ENCODE measurements around the gene PACSIN2. TPM values are rescaled to one million over a fixed set of nuclear protein-coding genes. Genes with fewer than 3 reads are reported as not detected.

Gene PACSIN2
- total and polyA plus RNA-seq, 2 of the 13 experiments (the other 11 are each of a cell fraction or from before 2014, with no cell fraction given): 54.1 to 68.8 TPM

- TF ChIP-seq HOXA7 (CRISPR knock-in tag; IDR thresholded peaks at IDR 0.05) (no peak), ZNF652 (CRISPR knock-in tag; IDR thresholded peaks at IDR 0.05; ENCODE audit: borderline replicate concordance, low read depth) (no peak), ELF3 (CRISPR knock-in tag; IDR thresholded peaks at IDR 0.05) (no peak), NKX3-1 (CRISPR knock-in tag; IDR thresholded peaks at IDR 0.05) (no peak), KDM6A (CRISPR knock-in tag; IDR thresholded peaks at IDR 0.05; ENCODE audit: low read depth) (no peak)
- TF ChIP-seq, protein P1, sequence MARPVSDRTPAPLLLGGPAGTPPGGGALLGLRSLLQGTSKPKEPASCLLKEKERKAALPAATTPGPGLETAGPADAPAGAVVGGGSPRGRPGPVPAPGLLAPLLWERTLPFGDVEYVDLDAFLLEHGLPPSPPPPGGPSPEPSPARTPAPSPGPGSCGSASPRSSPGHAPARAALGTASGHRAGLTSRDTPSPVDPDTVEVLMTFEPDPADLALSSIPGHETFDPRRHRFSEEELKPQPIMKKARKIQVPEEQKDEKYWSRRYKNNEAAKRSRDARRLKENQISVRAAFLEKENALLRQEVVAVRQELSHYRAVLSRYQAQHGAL (CRISPR knock-in tag; IDR thresholded peaks at IDR 0.05; ENCODE audit: not compliant biosample characterization): no peak
- FAIRE-seq (no peak), ATAC-seq (no peak), DNase-seq (ENCODE audit: low spot score) (no peak)
- POLR2A ChIA-PET: no interaction called here
- H3K27me3 ChIP-seq (ENCODE audit: control insufficient read depth in 1 of 2, insufficient read depth in 2 of 2, low read length in 2 of 2): no peaks in the 10 kb centered on the region
- no peak overlapping the region for H2AFZ ChIP-seq (ENCODE audit: low read length)
- intact Hi-C loops (cut with micrococcal nuclease; ENCODE audit: unreplicated experiment): no loop called here
- CTCF ChIA-PET (ENCODE audit: low intra/inter-chr PET ratio, low total read pairs): no interaction called here
- in situ Hi-C loops (cut with HindIII; ENCODE audit: extremely low pct_ligation_motif_present, low pct_unique_long_range_greater_than_20kb): no loop called here
- H3K79me2 ChIP-seq (ENCODE audit: insufficient read depth, low read length): no peaks in the 10 kb centered on the region
- no peak overlapping the region for H3K4me3 ChIP-seq (replicated peaks in 1 of 3; ENCODE audit: insufficient read depth in 1 of 3, low read depth in 2 of 3, low read length in 3 of 3)
- H3K4me2 ChIP-seq (ENCODE audit: low read depth, low read length): no peak overlapping the region
- no peak overlapping the region for H3K27ac ChIP-seq (ENCODE audit: extremely low read length, insufficient read depth, low read length)
- BruUV-seq (replicated peaks): no TSS peak
- H3K9ac ChIP-seq (ENCODE audit: insufficient read depth, low read depth, low read length): no peak overlapping the region
- H3K4me1 ChIP-seq (ENCODE audit: insufficient read depth, low read length): no peaks in the 10 kb centered on the region
- H3K9me3 ChIP-seq (ENCODE audit: low read length): no peaks in the 10 kb centered on the region
- H4K20me1 ChIP-seq (ENCODE audit: insufficient read depth, low read length): no peaks in the 10 kb centered on the region
- WGBS (ENCODE audit: low lambda C conversion rate): 90% methylated on average over 14 of the region's 14 CpGs
- H3K36me3 ChIP-seq (replicated peaks in 1 of 2; ENCODE audit: control insufficient read depth in 1 of 2, insufficient read depth in 2 of 2, low read length in 2 of 2): peaks cover 56 to 92% of the 10 kb centered on the region in 2 experiments
Measured at GRCh38 chr22:42887523-42888507, 127.1 kb downstream of the PACSIN2 start.

DNA sequence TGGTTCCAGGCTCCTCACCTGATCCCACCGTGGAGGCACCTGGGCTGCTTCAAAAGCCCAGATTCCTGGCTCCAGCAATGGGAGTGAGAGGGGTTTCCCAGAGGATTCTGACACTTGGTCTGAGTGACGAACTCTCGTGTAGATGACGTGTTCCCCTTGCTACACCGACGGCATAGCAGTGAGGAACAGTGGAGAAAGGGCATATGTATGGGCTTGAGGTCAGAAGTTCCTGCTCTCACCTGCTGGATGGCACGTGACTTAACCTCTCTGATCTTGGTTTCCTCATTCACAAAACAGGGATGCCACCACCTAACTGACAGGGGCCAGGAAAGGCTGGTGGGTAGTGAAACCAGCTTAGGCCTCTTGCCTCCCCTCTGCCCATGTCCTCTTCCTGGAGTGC lies 127.8 kb downstream of the PACSIN2 start:
- POLR2A ChIA-PET: no interaction called here
- intact Hi-C loops (cut with micrococcal nuclease; ENCODE audit: unreplicated experiment): no loop called here
- Histone ChIP-seq H3K79me2 (ENCODE audit: insufficient read depth, low read length) (no peaks in the 10 kb centered on the region), H3K36me3 (replicated peaks in 1 of 2; ENCODE audit: control insufficient read depth in 1 of 2, insufficient read depth in 2 of 2, low read length in 2 of 2) (peaks cover 57 to 92% of the 10 kb centered on the region in 2 experiments), H3K9me3 (ENCODE audit: low read length) (no peaks in the 10 kb centered on the region), H3K9ac (ENCODE audit: insufficient read depth, low read depth, low read length) (no peak overlapping the region), H3K4me3 (replicated peaks in 1 of 3; ENCODE audit: insufficient read depth in 1 of 3, low read depth in 2 of 3, low read length in 3 of 3) (no peak overlapping the region), H3K4me1 (ENCODE audit: insufficient read depth, low read length) (no peaks in the 10 kb centered on the region), H3K27me3 (ENCODE audit: control insufficient read depth in 1 of 2, insufficient read depth in 2 of 2, low read length in 2 of 2) (no peaks in the 10 kb centered on the region), H3K4me2 (ENCODE audit: low read depth, low read length) (no peak overlapping the region), H4K20me1 (ENCODE audit: insufficient read depth, low read length) (no peaks in the 10 kb centered on the region), H2AFZ (ENCODE audit: low read length) (no peak overlapping the region), H3K27ac (ENCODE audit: extremely low read length, insufficient read depth, low read length) (no peak overlapping the region)
- WGBS (ENCODE audit: low lambda C conversion rate): 79% methylated on average over 6 of the region's 7 CpGs
- no TSS peak for BruUV-seq (replicated peaks)
- in situ Hi-C loops (cut with HindIII; ENCODE audit: extremely low pct_ligation_motif_present, low pct_unique_long_range_greater_than_20kb): no loop called here
- TF ChIP-seq, protein P2, sequence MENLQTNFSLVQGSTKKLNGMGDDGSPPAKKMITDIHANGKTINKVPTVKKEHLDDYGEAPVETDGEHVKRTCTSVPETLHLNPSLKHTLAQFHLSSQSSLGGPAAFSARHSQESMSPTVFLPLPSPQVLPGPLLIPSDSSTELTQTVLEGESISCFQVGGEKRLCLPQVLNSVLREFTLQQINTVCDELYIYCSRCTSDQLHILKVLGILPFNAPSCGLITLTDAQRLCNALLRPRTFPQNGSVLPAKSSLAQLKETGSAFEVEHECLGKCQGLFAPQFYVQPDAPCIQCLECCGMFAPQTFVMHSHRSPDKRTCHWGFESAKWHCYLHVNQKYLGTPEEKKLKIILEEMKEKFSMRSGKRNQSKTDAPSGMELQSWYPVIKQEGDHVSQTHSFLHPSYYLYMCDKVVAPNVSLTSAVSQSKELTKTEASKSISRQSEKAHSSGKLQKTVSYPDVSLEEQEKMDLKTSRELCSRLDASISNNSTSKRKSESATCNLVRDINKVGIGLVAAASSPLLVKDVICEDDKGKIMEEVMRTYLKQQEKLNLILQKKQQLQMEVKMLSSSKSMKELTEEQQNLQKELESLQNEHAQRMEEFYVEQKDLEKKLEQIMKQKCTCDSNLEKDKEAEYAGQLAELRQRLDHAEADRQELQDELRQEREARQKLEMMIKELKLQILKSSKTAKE (CRISPR knock-in tag; IDR thresholded peaks at IDR 0.05; ENCODE audit: borderline replicate concordance): no peak
- DNase-seq (ENCODE audit: low spot score) (no peak), ATAC-seq (no peak), FAIRE-seq (no peak)
- CTCF ChIA-PET (ENCODE audit: low intra/inter-chr PET ratio, low total read pairs): no interaction called here
